ENCODE results near the gene CCDC80.

CCDC80 gene

DNA sequence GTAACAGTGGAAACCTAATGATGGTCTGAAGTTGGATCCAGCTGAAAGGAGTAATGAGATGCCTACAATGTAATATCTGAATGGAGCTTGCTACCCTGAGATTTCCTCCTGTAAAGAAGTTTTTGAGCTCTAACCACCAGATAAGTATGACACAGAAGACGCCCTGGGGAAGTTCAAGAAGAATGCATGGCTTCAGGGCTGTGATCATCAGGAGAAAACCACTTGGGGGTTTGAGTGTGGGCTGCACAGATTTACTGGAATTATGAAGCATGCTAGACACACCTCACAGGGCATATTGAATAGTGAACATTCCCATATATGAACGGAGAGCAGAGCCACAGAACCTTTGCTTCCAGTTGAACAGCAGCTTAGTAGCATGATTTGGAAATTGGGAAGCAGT is 10.6 kb upstream of the CCDC80 start:
- Histone ChIP-seq H3K4me1 (peaks cover 0 to 29% (median 0%) of the 10 kb centered on the region in 10 experiments; a peak in 7 of 20 replicates), H3K27me3 (no peaks in the 10 kb centered on the region), H3K27ac (no peak overlapping the region), H4K20me1 (no peaks in the 10 kb centered on the region), H3K4me3 (no peak overlapping the region), H3K9me3 (replicated peaks in 1 of 11) (no peaks in the 10 kb centered on the region), H3K36me3 (no peaks in the 10 kb centered on the region), H3K4me2 (no peak overlapping the region), H3K9ac (no peak overlapping the region)
- TF ChIP-seq Cebpa-rat (IDR thresholded peaks at IDR 0.05), result no peak

- H3K4me1 ChIP-seq, result peaks cover 0 to 24% (median 0%) of the 10 kb centered on the region in 10 experiments; a peak in 7 of 20 replicates
- H3K27ac ChIP-seq, result no peak overlapping the region
- TF ChIP-seq Cebpa-rat (IDR thresholded peaks at IDR 0.05), result no peak
- H3K9ac ChIP-seq, result no peak overlapping the region
- H3K9me3 ChIP-seq (replicated peaks in 1 of 11), result no peaks in the 10 kb centered on the region
- no peaks in the 10 kb centered on the region for H3K27me3 ChIP-seq
- H3K4me3 ChIP-seq, result no peak overlapping the region
- H3K4me2 ChIP-seq, result no peak overlapping the region
- H3K36me3 ChIP-seq, result no peaks in the 10 kb centered on the region
- H4K20me1 ChIP-seq, result no peaks in the 10 kb centered on the region
These were observed 10.1 kb upstream of the CCDC80 start for GRCh38 chr3:112651071-112651470.

- Histone ChIP-seq H3K27me3 (no peaks in the 10 kb centered on the region), H4K20me1 (no peaks in the 10 kb centered on the region), H3K4me1 (peaks cover 0 to 18% (median 0%) of the 10 kb centered on the region in 10 experiments; a peak in 7 of 20 replicates), H3K4me2 (no peak overlapping the region), H3K9me3 (replicated peaks in 1 of 11) (no peaks in the 10 kb centered on the region), H3K4me3 (no peak overlapping the region), H3K27ac (no peak overlapping the region), H3K36me3 (no peaks in the 10 kb centered on the region), H3K9ac (no peak overlapping the region)
- no peak for TF ChIP-seq Cebpa-rat (IDR thresholded peaks at IDR 0.05)
These were observed 9.5 kb upstream of the CCDC80 start for GRCh38 chr3:112650482-112650881.

DNA sequence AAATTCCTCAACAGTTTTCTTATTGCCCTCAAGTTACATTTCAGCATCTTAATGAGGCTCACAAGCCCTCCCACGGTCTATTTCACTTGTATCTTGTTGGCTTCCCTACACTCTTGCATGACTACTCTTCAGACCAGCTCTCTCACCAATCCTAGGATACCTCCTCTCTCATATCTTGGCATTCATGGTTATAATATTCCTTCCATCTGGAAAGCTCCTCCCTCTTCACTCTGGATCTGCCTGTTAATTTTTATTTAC is 8.5 kb upstream of the CCDC80 start:
- no peak overlapping the region for H3K9ac ChIP-seq
- H3K4me3 ChIP-seq, result no peak overlapping the region
- no peak overlapping the region for H3K27ac ChIP-seq
- H3K9me3 ChIP-seq (replicated peaks in 1 of 11), result no peaks in the 10 kb centered on the region
- no peak for TF ChIP-seq Cebpa-rat (IDR thresholded peaks at IDR 0.05)
- peak overlapping the region in 2 of 11 experiments; percentile 56 to 74; a peak in 3 of 22 replicates for H3K4me2 ChIP-seq
- H3K4me1 ChIP-seq, result peaks cover 0 to 18% (median 0%) of the 10 kb centered on the region in 10 experiments; a peak in 7 of 20 replicates
- H3K27me3 ChIP-seq, result no peaks in the 10 kb centered on the region
- H3K36me3 ChIP-seq, result no peaks in the 10 kb centered on the region
- no peaks in the 10 kb centered on the region for H4K20me1 ChIP-seq

DNA sequence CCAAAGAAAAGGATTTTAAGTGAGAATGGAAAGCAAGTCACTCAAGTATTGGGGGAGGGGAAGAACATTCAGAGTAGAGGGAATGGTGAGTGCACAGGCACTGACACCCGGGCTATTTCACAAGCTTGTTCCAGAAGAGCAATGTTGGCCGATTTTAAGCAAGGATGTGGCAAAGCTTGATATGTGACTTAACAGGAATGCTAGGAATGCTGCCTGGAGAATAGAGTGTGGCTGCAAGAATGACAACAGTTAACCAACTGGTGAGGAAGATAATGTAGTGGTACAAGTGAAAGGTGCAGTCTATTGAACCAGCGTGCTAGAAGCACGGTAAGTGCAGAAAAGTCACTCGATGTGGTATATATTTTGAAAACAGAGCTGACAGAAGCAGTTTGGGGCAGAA is 6.2 kb upstream of the CCDC80 start:
- Histone ChIP-seq H4K20me1 (no peaks in the 10 kb centered on the region), H3K9me3 (replicated peaks in 1 of 11) (no peaks in the 10 kb centered on the region), H3K27me3 (no peaks in the 10 kb centered on the region), H3K36me3 (no peaks in the 10 kb centered on the region), H3K4me2 (no peak overlapping the region), H3K9ac (no peak overlapping the region), H3K4me3 (no peak overlapping the region), H3K4me1 (peaks cover 0 to 18% (median 0%) of the 10 kb centered on the region in 10 experiments; a peak in 7 of 20 replicates), H3K27ac (no peak overlapping the region)
- no peak for TF ChIP-seq Cebpa-rat (IDR thresholded peaks at IDR 0.05)

DNA sequence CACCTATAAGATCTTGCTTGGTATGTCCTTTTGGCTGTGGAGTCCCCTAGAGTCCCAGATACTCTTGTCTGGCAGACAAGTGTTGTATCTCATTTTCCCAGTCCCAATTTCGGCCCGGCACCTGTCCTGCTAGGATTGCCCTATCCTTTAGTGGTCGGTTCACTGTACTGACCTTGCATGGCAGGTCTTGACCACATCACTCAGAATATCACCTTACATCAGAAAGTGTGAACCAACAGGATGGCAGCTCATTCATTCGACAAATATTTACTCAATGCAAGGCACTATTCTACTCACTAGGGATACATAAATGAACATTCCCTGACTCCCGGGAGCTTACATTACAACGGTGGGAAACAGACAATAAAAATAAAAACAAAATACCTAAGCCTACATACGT is 5.7 kb upstream of the CCDC80 start:
- H3K4me1 ChIP-seq, result peaks cover 0 to 18% (median 0%) of the 10 kb centered on the region in 10 experiments; a peak in 7 of 20 replicates
- no peak overlapping the region for H3K4me3 ChIP-seq
- no peak overlapping the region for H3K4me2 ChIP-seq
- no peaks in the 10 kb centered on the region for H3K36me3 ChIP-seq
- no peak overlapping the region for H3K9ac ChIP-seq
- H3K27me3 ChIP-seq, result no peaks in the 10 kb centered on the region
- H4K20me1 ChIP-seq, result no peaks in the 10 kb centered on the region
- H3K9me3 ChIP-seq (replicated peaks in 1 of 11), result no peaks in the 10 kb centered on the region
- no peak for TF ChIP-seq Cebpa-rat (IDR thresholded peaks at IDR 0.05)
- no peak overlapping the region for H3K27ac ChIP-seq

DNA sequence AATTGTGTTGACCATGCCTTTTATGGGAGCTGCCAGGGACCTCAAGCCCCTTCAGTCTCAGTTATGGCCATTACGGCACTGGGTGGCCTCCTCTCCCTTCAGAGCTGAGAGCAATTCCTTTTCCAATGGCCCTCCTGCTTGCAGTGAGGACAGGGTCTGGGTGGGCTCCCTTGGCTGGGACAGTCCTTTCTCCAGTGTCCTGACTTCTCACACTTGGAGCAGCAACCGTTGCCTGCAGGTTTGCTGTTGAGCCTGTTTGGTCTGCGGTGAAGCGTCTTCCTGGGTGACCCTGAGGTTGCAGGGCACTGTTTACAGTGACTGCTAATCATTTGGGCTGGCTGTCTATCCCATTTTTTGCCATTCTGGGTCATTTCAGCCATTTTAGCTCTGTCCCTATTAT is 3.5 kb upstream of the CCDC80 start:
- H3K4me1 ChIP-seq, result peaks cover 0 to 36% (median 0%) of the 10 kb centered on the region in 10 experiments; a peak in 7 of 20 replicates

GRCh38 chr3:112643621-112644240 is 2.8 kb upstream of the CCDC80 start:
- Histone ChIP-seq H3K36me3 (no peaks in the 10 kb centered on the region), H3K9ac (no peak overlapping the region), H3K4me1 (peaks cover 0 to 29% (median 0%) of the 10 kb centered on the region in 10 experiments; a peak in 7 of 20 replicates), H3K9me3 (replicated peaks in 1 of 11) (no peaks in the 10 kb centered on the region), H4K20me1 (no peaks in the 10 kb centered on the region), H3K27ac (no peak overlapping the region), H3K4me2 (no peak overlapping the region), H3K4me3 (no peak overlapping the region), H3K27me3 (peaks cover 0 to 6% (median 0%) of the 10 kb centered on the region in 11 experiments; a peak in 2 of 22 replicates)
- TF ChIP-seq Cebpa-rat (IDR thresholded peaks at IDR 0.05), result no peak

More for the DNA sequence above, 3.5 kb upstream of the CCDC80 start:
- no peak for TF ChIP-seq Cebpa-rat (IDR thresholded peaks at IDR 0.05)
- no peaks in the 10 kb centered on the region for H3K36me3 ChIP-seq
- H3K9ac ChIP-seq, result no peak overlapping the region
- no peak overlapping the region for H3K4me3 ChIP-seq
- H4K20me1 ChIP-seq, result no peaks in the 10 kb centered on the region
- peaks cover 0 to 6% (median 0%) of the 10 kb centered on the region in 11 experiments; a peak in 2 of 22 replicates for H3K27me3 ChIP-seq
- H3K4me2 ChIP-seq, result no peak overlapping the region
- H3K27ac ChIP-seq, result no peak overlapping the region
- H3K9me3 ChIP-seq (replicated peaks in 1 of 11), result no peaks in the 10 kb centered on the region

GRCh38 chr3:112642912-112643506 is 2.1 kb upstream of the CCDC80 start:
- no peaks in the 10 kb centered on the region for H3K36me3 ChIP-seq
- H3K27ac ChIP-seq, result no peak overlapping the region
- no peak overlapping the region for H3K9ac ChIP-seq
- H4K20me1 ChIP-seq, result no peaks in the 10 kb centered on the region
- TF ChIP-seq Cebpa-rat (IDR thresholded peaks at IDR 0.05), result no peak
- no peak overlapping the region for H3K4me3 ChIP-seq
- no peaks in the 10 kb centered on the region for H3K9me3 ChIP-seq (replicated peaks in 1 of 11)
- peak overlapping the region in 6 of 11 experiments; percentile 15 to 80 (median 30); a peak in 7 of 22 replicates for H3K4me2 ChIP-seq
- H3K27me3 ChIP-seq, result peaks cover 0 to 6% (median 0%) of the 10 kb centered on the region in 11 experiments; a peak in 2 of 22 replicates
- peaks cover 0 to 22% (median 0%) of the 10 kb centered on the region in 10 experiments; a peak in 5 of 20 replicates for H3K4me1 ChIP-seq

All from BLaER1 treated with 17β-estradiol and CSF1 and Interleukin-3, amounts not matched to agents 10 nM and 100 nM (cell line).